Stomach smooth muscle (tissue), 2 donors: ENCODE data around the gene SHKBP1.
"Not testable (repeated sequence)": the region's sequence is repeated elsewhere in the genome, so short reads cannot be mapped to it uniquely, and the experiment has no call there.

Experiments
- H3K27ac ChIP-seq: one replicate; pipeline ENCODE4 v1.7.0; 2013; ENCODE audit warnings: mild to moderate bottlenecking, low read length, inconsistent platforms
- H3K27me3 ChIP-seq, 2 donors: one replicate each; pipeline ENCODE4 v1.7.0; 2013; ENCODE audit warnings: low read length in 2 of 2; ENCODE audit not compliant: insufficient read depth in 2 of 2, control insufficient read depth in 1 of 2
- H3K36me3 ChIP-seq, 2 donors: one replicate each; pipeline ENCODE4 v1.7.0; 2013; ENCODE audit warnings: low read length in 2 of 2; ENCODE audit not compliant: control insufficient read depth in 2 of 2, insufficient read depth in 2 of 2
- H3K4me1 ChIP-seq: one replicate; pipeline ENCODE4 v1.7.0; 2013; ENCODE audit warnings: low read length; ENCODE audit not compliant: control insufficient read depth, insufficient read depth
- H3K4me3 ChIP-seq, 2 donors: one replicate each; pipeline ENCODE4 v1.7.0; 2013; ENCODE audit warnings: low read length in 2 of 2
- H3K9ac ChIP-seq, 2 donors: one replicate each; pipeline ENCODE4 v1.7.0; 2013; ENCODE audit warnings: low read length in 2 of 2, mild to moderate bottlenecking in 1 of 2
- H3K9me3 ChIP-seq, 2 donors: one replicate each; pipeline ENCODE4 v1.7.0; 2013; ENCODE audit warnings: low read length in 2 of 2; ENCODE audit not compliant: control insufficient read depth in 2 of 2
- donor health status: healthy.
- donor health status: Pancreatic carcinoma.

SHKBP1 gene

GRCh38 chr19:40543029-40543597, 33.6 kb upstream of the SHKBP1 start:
- Histone ChIP-seq H3K9ac (no peak overlapping the region), H3K9me3 (no peaks in the 10 kb centered on the region), H3K4me1 (no peaks in the 10 kb centered on the region), H3K27me3 (no peaks in the 10 kb centered on the region), H3K36me3 (no peaks in the 10 kb centered on the region), H3K4me3 (no peak overlapping the region), H3K27ac (no peak overlapping the region)

- not testable (repeated sequence) for H3K27me3 ChIP-seq, H3K27ac ChIP-seq, H3K4me1 ChIP-seq, H3K9me3 ChIP-seq, H3K36me3 ChIP-seq, H3K9ac ChIP-seq, H3K4me3 ChIP-seq
These were observed 30.4 kb upstream of the SHKBP1 start for GRCh38 chr19:40546153-40546841.

- H3K27me3 ChIP-seq, H3K9me3 ChIP-seq, H3K27ac ChIP-seq, H3K36me3 ChIP-seq, H3K9ac ChIP-seq, H3K4me1 ChIP-seq, H3K4me3 ChIP-seq: not testable (repeated sequence)
These were observed 29.5 kb upstream of the SHKBP1 start for GRCh38 chr19:40547190-40547589.

GRCh38 chr19:40547836-40548235, 28.8 kb upstream of the SHKBP1 start:
- Histone ChIP-seq H3K27me3 (peaks cover 8 to 9% of the 10 kb centered on the region in 2 donors), H3K36me3 (peaks cover 0 to 2% of the 10 kb centered on the region in 2 donors), H3K27ac (no peak overlapping the region), H3K4me3 (no peak overlapping the region), H3K9ac (no peak overlapping the region), H3K4me1 (no peaks in the 10 kb centered on the region), H3K9me3 (no peaks in the 10 kb centered on the region)

- H3K9ac ChIP-seq: no peak overlapping the region
- no peak overlapping the region for H3K27ac ChIP-seq
- H3K27me3 ChIP-seq: peaks cover 11 to 16% of the 10 kb centered on the region in 2 donors
- H3K9me3 ChIP-seq: no peaks in the 10 kb centered on the region
- no peak overlapping the region for H3K4me3 ChIP-seq
- no peaks in the 10 kb centered on the region for H3K4me1 ChIP-seq
- peaks cover 0 to 2% of the 10 kb centered on the region in 2 donors for H3K36me3 ChIP-seq
These were observed 27.5 kb upstream of the SHKBP1 start for GRCh38 chr19:40549007-40549708.

GRCh38 chr19:40550951-40551350, 25.7 kb upstream of the SHKBP1 start:
- H3K9ac ChIP-seq: no peak overlapping the region

GRCh38 chr19:40552848-40553247, 23.8 kb upstream of the SHKBP1 start:
- H3K4me3 ChIP-seq: no peak overlapping the region
- no peaks in the 10 kb centered on the region for H3K9me3 ChIP-seq
- no peaks in the 10 kb centered on the region for H3K4me1 ChIP-seq
- H3K9ac ChIP-seq: no peak overlapping the region
- peaks cover 11 to 16% of the 10 kb centered on the region in 2 donors for H3K27me3 ChIP-seq
- no peak overlapping the region for H3K27ac ChIP-seq
- peaks cover 0 to 2% of the 10 kb centered on the region in 2 donors for H3K36me3 ChIP-seq

More at GRCh38 chr19:40550951-40551350, 25.7 kb upstream of the SHKBP1 start:
- peaks cover 0 to 2% of the 10 kb centered on the region in 2 donors for H3K36me3 ChIP-seq
- no peak overlapping the region for H3K4me3 ChIP-seq
- no peaks in the 10 kb centered on the region for H3K9me3 ChIP-seq
- peaks cover 11 to 16% of the 10 kb centered on the region in 2 donors for H3K27me3 ChIP-seq
- no peaks in the 10 kb centered on the region for H3K4me1 ChIP-seq
- no peak overlapping the region for H3K27ac ChIP-seq

GRCh38 chr19:40553885-40554857, 22.5 kb upstream of the SHKBP1 start:
- Histone ChIP-seq H3K9ac (no peak overlapping the region), H3K27me3 (peaks cover 10 to 13% of the 10 kb centered on the region in 2 donors), H3K9me3 (no peaks in the 10 kb centered on the region), H3K4me1 (no peaks in the 10 kb centered on the region), H3K27ac (no peak overlapping the region), H3K36me3 (peaks cover 0 to 2% of the 10 kb centered on the region in 2 donors), H3K4me3 (no peak overlapping the region)

- no peak overlapping the region for H3K9ac ChIP-seq
- no peak overlapping the region for H3K27ac ChIP-seq
- H3K4me3 ChIP-seq: no peak overlapping the region
- no peaks in the 10 kb centered on the region for H3K36me3 ChIP-seq
- H3K9me3 ChIP-seq: no peaks in the 10 kb centered on the region
- H3K4me1 ChIP-seq: no peaks in the 10 kb centered on the region
- peaks cover 6 to 12% of the 10 kb centered on the region in 2 donors for H3K27me3 ChIP-seq
These were observed 20.5 kb upstream of the SHKBP1 start for GRCh38 chr19:40555978-40556689.
